MM.1S (cell line): Measurements from ENCODE around the gene BAIAP2L2.
A peak's percentile ranks its signal among the peaks of the same experiment; 100 is the strongest.

ENCODE experiments used
- DNase-seq: peaks from one replicate; pipeline ENCODE4 v3.0.0-alpha.2; 2015
- H2AFZ ChIP-seq: fragments of 300-600 bp; sonication (generic); 2 replicates; pipeline ENCODE4 v1.6.0; 2016; ENCODE audit warnings: antibody characterized with exemption, low read length
- H3F3A ChIP-seq: fragments of 300-600 bp; sonication (generic); 2 replicates; pipeline ENCODE4 v1.6.1; 2016; ENCODE audit warnings: mild to moderate bottlenecking, antibody characterized with exemption, low read length, moderate library complexity, mixed read lengths; ENCODE audit not compliant: insufficient read depth
- H3K27ac ChIP-seq: fragments of 300-600 bp; sonication (generic); 2 replicates; pipeline ENCODE4 v1.5.1; 2016; ENCODE audit warnings: mild to moderate bottlenecking, low read length
- H3K27me3 ChIP-seq: fragments of 300-600 bp; sonication (generic); replicated peaks from 2 replicates; pipeline ENCODE4 v1.6.0; 2016; ENCODE audit warnings: low read length; ENCODE audit not compliant: insufficient read depth
- H3K36me3 ChIP-seq: fragments of 300-600 bp; sonication (generic); replicated peaks from 2 replicates; pipeline ENCODE4 v1.6.1; 2016; ENCODE audit warnings: mild to moderate bottlenecking, low read length, mixed read lengths; ENCODE audit not compliant: insufficient read depth
- H3K4me1 ChIP-seq: fragments of 300-600 bp; sonication (generic); 2 replicates; pipeline ENCODE4 v1.6.1; 2016; ENCODE audit warnings: low read length, mixed read lengths
- H3K4me2 ChIP-seq: fragments of 300-600 bp; sonication (generic); 2 replicates; pipeline ENCODE4 v1.6.0; 2016; ENCODE audit warnings: low read depth, low read length
- H3K4me3 ChIP-seq: fragments of 300-600 bp; sonication (generic); 2 replicates; pipeline ENCODE4 v1.5.1; 2016; ENCODE audit warnings: low read length, mixed read lengths
- H3K79me2 ChIP-seq: fragments of 300-600 bp; sonication (generic); 2 replicates; pipeline ENCODE4 v1.6.1; 2016; ENCODE audit warnings: mixed run types, low read length, mixed read lengths
- H3K9ac ChIP-seq: fragments of 300-600 bp; sonication (generic); 2 replicates; pipeline ENCODE4 v1.6.1; 2016; ENCODE audit warnings: low read length, mixed read lengths
- H3K9me2 ChIP-seq: fragments of 300-600 bp; sonication (generic); replicated peaks from 2 replicates; pipeline ENCODE4 v1.6.1; 2016; ENCODE audit warnings: mild to moderate bottlenecking, low read length, mixed read lengths; ENCODE audit not compliant: insufficient read depth
- H3K9me3 ChIP-seq: fragments of 300-600 bp; sonication (generic); replicated peaks from 2 replicates; pipeline ENCODE4 v1.6.1; 2016; ENCODE audit warnings: mild to moderate bottlenecking, low read length, mixed read lengths; ENCODE audit not compliant: insufficient read depth
- H4K20me1 ChIP-seq: fragments of 300-600 bp; sonication (generic); 2 replicates; pipeline ENCODE4 v1.6.1; 2016; ENCODE audit warnings: mild to moderate bottlenecking, low read length, moderate library complexity, mixed read lengths; ENCODE audit not compliant: insufficient read depth
- CTCF ChIP-seq: fragments of 300-600 bp; sonication (generic); IDR thresholded peaks from 2 replicates; pipeline ENCODE4 v1.5.1; 2016; ENCODE audit warnings: antibody characterized with exemption, low read length, mixed read lengths
- EZH2 ChIP-seq: fragments of 300-600 bp; sonication (generic); optimal IDR thresholded peaks from 2 replicates; pipeline ENCODE3; 2017; ENCODE audit warnings: low read depth, mild to moderate bottlenecking, antibody characterized with exemption, low read length, mixed read lengths
- EZH2phosphoT487 ChIP-seq: fragments of 300-600 bp; sonication (generic); IDR thresholded peaks from 2 replicates; pipeline ENCODE4 v1.6.1; 2018; ENCODE audit warnings: antibody characterized with exemption, low read length

BAIAP2L2 gene

DNA sequence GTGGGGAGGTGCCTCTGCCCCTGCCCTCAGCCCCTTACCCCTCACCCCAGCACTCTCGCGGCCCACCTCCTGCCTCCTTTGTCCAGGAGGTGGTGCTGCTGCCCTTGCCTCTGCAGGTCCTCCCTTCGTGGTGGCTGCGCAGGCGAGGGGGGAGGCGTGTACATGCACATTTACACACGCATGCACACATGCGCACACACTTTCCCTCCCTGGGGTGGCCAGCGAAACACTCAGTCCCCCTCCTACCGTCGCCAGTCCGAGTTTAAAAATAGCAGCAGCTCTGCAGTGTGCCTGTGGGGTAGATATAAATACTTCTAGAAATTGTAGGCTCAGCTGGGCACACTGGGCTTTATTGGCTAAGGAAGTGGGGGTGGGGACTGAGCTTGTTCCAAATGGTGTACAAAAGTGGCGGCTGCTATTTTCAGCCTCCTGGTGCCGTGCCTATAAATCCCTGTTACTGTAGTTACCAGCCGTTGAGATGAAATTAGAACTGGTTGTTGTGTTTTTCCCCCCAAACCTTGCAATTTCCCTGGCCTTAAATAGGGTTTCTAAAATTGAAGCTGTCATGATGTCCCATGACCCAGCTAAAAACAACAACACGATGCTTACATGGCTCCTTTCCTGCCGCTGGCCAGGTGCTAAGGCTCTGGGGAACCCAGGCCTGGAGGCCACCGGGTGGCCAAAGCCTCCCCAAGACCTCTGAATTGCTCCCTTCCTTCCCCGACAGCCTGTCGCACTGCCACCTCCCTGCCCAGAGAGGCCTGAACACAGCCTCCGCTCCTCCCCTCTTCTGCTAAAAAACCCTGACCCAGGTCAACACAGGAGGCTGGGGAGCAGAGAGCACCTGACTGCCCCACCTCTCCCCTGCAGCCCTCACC, 40.9 kb downstream of the BAIAP2L2 start:
- Histone ChIP-seq H3K9me2 (no peaks in the 10 kb centered on the region), H3K36me3 (no peaks in the 10 kb centered on the region), H3F3A (peaks cover 30% of the 10 kb centered on the region), H3K9me3 (no peaks in the 10 kb centered on the region), H3K4me3 (peak overlapping the region; percentile 56), H3K4me2 (peak overlapping the region; percentile 95), H3K79me2 (peaks cover 25% of the 10 kb centered on the region), H3K9ac (peak overlapping the region; percentile 81), H3K27me3 (no peaks in the 10 kb centered on the region), H4K20me1 (no peaks in the 10 kb centered on the region), H3K4me1 (peaks cover 37% of the 10 kb centered on the region), H2AFZ (peak overlapping the region; percentile 46; the same call in 1 of the 2 replicates), H3K27ac (peak overlapping the region; percentile 94)
- DNase-seq = peak; percentile 97
- TF ChIP-seq CTCF (peak; percentile 95), EZH2phosphoT487 (no peak), EZH2 (no peak)

DNA sequence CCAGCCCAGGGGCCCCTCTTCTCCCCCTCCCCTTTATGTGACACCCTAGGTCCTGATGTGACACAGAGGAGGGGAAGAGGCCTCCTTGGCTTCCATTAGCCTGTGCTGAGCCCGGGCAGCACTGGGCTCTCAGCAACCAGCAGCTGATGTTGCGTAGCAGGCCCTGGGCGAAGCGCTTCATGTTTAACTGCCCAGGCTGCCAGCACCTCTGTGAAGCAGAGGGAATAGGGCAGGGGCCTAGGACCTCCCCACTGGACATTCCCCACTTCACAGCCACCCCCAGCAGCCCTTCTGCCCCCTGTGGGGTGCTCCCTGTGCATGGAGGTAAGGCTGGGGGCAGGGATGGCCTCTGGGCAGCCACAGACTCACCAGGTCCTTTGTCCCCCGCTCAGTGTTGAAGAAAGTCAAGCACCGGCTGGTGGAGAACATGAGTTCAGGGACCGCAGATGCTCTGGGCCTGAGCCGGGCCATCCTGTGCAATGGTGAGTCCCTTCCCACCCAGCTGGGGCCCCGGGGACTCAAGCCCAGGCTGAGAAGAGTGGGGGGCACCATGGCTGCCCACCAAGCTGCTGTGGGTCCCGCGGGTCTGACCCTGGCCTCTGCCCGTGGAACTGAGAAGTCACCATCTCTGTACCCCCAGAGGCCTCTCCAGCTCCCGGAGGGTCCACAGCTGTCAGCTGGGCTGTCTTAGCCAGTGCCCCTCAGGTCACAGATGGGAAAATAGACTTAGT, 41.7 kb downstream of the BAIAP2L2 start:
- no peaks in the 10 kb centered on the region for H3K36me3 ChIP-seq
- H3K9me3 ChIP-seq = no peaks in the 10 kb centered on the region
- H3F3A ChIP-seq = peaks cover 30% of the 10 kb centered on the region
- peak overlapping the region; percentile 81 for H3K9ac ChIP-seq
- peaks cover 37% of the 10 kb centered on the region for H3K4me1 ChIP-seq
- H3K27me3 ChIP-seq = no peaks in the 10 kb centered on the region
- H4K20me1 ChIP-seq = no peaks in the 10 kb centered on the region
- H3K4me2 ChIP-seq = peak overlapping the region; percentile 95
- H3K9me2 ChIP-seq = no peaks in the 10 kb centered on the region
- H3K79me2 ChIP-seq = peaks cover 25% of the 10 kb centered on the region
- peak overlapping the region; percentile 46; the same call in 1 of the 2 replicates for H2AFZ ChIP-seq
- DNase-seq = no peak
- TF ChIP-seq EZH2phosphoT487 (no peak), CTCF (no peak), EZH2 (no peak)
- peak overlapping the region; percentile 94 for H3K27ac ChIP-seq
- H3K4me3 ChIP-seq = peak overlapping the region; percentile 56

- Histone ChIP-seq H3K36me3 (no peaks in the 10 kb centered on the region), H4K20me1 (no peaks in the 10 kb centered on the region), H3K4me1 (peaks cover 37% of the 10 kb centered on the region), H3K79me2 (peaks cover 25% of the 10 kb centered on the region), H3K4me3 (peak overlapping the region; percentile 56), H3K4me2 (peak overlapping the region; percentile 95), H3K27ac (peak overlapping the region; percentile 94), H3K9ac (peak overlapping the region; percentile 81), H3K27me3 (no peaks in the 10 kb centered on the region), H3K9me3 (no peaks in the 10 kb centered on the region), H2AFZ (no peak overlapping the region), H3F3A (peaks cover 30% of the 10 kb centered on the region), H3K9me2 (no peaks in the 10 kb centered on the region)
- DNase-seq = no peak
- TF ChIP-seq EZH2 (no peak), EZH2phosphoT487 (no peak), CTCF (no peak)
Observed at GRCh38 chr22:38067761-38068360, 42.6 kb downstream of the BAIAP2L2 start.
